Measurements from ENCODE around the gene KIF5A.
"Not testable (repeated sequence)": the region's sequence is repeated elsewhere in the genome, so short reads cannot be mapped to it uniquely, and the experiment has no call there.

KIF5A gene

DNA sequence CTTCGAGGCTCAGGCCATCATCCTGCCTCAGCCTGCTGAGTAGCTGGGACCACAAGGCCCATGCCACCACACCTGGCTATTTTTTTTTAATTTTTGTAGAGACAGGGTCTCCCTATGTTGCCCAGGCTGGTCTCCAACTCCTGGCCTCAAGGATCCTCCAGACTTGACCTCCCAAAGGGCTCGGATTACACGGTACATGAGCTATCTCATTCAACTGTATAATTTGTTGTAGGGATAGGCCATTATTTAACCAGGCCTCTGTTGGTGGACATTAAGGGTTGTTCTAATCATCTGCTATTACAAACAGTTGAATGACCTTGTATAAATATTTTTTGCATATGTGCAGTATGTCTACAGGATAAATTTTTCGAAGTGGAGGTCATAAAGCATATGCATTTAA lies 9.0 kb downstream of the KIF5A start:
- DNase-seq = no peak

DNA sequence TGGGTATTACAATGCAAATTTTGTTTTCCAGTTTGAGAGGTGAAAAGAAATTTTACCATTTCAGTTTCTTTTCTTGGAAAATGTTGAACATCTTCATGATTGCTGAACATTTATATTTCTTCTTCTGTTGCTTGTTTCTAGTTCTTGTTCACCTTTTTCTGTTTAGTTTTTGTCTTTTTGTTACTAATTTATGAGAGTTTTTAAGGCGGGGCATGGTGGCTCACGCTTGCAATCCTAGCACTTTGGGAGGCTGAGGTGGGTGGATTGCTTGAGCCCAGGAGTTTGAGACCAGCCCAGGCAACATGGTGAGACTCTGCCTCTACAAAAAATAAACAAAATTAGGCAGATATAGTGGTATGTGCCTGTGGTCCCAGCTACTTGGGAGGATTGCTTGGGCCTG lies 10.7 kb downstream of the KIF5A start:
- no peak for DNase-seq

DNA sequence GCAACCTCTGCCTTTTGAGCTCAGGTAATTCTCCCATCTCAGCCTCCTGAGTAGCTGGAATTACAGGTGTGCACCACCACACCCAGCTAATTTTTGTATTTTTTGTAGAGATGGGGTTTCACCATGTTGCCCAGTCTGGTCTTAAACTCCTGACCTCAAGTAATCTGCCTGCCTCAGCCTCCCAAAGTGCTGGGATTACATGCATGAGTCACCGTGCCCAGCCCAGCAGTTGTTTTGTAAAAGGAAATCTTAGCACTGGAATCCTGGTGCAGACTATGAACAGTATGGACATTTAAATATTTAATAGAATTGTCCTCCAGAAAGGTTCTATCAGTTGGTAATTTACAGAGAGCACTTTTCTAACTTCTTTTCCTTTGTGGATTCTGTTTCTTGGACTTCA lies 11.3 kb downstream of the KIF5A start:
- DNase-seq = not testable (repeated sequence)

DNA sequence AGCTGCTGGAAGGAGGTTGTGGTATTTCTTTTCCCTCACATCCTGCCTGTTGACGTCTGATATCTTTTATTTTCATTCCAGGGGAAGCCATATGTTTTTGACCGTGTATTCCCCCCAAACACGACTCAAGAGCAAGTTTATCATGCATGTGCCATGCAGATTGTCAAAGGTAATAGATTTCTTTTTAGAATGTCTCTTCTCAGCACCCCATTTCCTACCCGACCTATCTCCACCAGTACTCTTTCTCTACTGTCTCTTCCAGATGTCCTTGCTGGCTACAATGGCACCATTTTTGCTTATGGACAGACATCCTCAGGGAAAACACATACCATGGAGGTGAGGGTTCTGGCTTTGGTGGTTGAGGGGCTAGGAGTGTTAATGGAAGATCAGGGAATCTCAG lies 13.5 kb downstream of the KIF5A start:
- no peak for DNase-seq

- no peak for DNase-seq
Measured at GRCh38 chr12:57564178-57564740, 14.4 kb downstream of the KIF5A start.

- DNase-seq = no peak
Measured at GRCh38 chr12:57568838-57569237, 19.0 kb downstream of the KIF5A start.

DNA sequence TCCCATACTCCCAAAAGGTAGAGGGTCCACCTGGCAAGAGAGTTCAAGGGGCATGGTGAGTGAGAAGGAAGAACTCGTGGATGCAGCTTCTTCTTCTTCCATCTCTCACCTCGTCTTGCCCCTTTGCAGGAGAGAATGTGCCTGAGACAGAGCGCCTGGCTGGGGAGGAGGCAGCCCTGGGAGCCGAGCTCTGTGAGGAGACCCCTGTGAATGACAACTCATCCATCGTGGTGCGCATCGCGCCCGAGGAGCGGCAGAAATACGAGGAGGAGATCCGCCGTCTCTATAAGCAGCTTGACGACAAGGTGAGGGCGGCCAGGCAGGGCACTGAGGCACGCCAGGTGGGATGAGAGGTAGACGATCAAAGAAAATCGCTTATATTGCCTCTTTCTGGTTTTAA lies 20.0 kb downstream of the KIF5A start:
- DNase-seq = no peak

- not testable (repeated sequence) for DNase-seq
Measured at GRCh38 chr12:57570438-57570837, 20.6 kb downstream of the KIF5A start.

DNA sequence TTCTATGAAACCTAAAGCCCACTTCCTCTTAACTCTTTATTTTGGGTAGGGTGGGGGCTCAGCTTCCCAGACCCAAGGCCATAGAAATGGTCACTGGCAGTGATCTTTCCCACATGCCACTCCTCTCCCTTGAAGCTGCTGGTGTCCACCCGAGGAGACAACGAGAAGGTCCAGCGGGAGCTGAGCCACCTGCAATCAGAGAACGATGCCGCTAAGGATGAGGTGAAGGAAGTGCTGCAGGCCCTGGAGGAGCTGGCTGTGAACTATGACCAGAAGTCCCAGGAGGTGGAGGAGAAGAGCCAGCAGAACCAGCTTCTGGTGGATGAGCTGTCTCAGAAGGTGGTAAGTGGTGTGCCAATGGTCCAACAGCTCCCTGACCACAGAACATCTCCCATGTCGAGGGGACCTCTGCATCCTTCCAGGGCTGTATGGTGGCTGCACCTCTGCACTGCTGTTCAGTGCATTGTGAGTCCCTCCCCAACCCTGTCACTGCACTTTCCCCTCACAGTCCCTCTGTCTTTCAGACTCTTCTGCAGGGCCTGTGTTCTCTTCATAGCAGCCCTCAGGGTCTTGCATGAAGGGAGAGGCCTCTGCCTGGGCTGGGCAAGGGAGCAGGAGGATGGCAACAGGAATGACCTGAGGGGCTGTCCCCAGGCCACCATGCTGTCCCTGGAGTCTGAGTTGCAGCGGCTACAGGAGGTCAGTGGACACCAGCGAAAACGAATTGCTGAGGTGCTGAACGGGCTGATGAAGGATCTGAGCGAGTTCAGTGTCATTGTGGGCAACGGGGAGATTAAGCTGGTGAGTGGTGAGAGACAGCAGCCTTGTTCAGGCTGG lies 22.3 kb downstream of the KIF5A start:
- DNase-seq = no peak

GRCh38 chr12:57574795-57575194 lies 25.0 kb downstream of the KIF5A start:
- no peak for DNase-seq

DNA sequence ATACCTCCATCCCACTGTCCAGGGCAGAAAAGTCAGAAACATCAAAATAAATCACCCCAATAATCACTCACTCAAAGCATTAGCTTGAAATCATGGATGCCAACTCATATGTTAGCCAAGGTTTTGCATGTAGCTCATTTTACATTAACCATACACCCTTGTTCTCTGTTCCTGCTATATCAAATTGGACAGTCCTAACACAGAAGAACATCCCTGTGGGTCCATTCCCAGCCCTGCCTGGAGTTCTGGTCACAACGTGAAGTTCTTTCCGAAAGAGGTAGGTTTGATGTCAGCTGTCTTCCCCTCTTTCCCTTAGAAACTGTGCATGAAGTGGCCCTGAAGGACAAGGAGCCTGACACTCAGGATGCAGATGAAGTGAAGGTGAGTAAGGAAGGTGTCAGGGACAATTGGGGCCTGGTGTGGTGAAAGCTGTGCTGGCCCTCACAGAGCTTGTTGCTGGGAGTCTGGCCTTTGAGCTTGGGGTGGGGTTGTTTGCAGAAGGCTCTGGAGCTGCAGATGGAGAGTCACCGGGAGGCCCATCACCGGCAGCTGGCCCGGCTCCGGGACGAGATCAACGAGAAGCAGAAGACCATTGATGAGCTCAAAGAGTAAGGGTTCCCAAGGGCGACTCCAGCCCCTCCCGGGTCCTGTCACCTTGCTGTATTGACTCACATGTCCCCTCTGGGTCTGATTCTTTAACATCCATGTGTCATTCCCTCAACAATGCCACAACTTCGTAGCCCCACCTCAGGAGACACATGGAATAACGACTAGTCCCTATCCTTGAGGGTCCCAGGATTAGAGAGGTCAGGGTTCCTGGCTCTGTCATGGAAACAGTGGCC lies 26.1 kb downstream of the KIF5A start:
- no peak for DNase-seq

- no peak for DNase-seq
Measured at GRCh38 chr12:57576613-57577160, 26.8 kb downstream of the KIF5A start.

- no peak for DNase-seq
Measured at GRCh38 chr12:57577981-57578758, 28.3 kb downstream of the KIF5A start.

GRCh38 chr12:57579011-57579410 lies 29.2 kb downstream of the KIF5A start:
- no peak for DNase-seq

- DNase-seq = no peak
Measured at GRCh38 chr12:57579677-57580465, 30.0 kb downstream of the KIF5A start.

DNA sequence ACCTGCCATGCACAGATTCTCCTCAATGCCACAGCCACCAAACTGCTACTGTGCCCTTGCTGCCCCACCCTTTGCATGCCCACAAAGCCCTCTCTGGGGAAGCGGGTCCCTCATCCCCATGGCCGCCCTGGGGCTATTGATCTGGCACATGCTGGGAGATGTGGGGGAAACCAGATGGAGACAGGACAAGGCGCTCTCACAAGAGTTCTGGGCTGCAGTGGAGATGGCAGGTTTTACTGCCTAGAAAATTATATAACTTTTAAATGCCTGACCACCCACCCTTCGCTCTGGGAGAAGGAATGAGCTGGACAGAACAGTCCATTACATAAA lies 30.6 kb downstream of the KIF5A start:
- no peak for DNase-seq

GRCh38 chr12:57581802-57582201 lies 32.0 kb downstream of the KIF5A start:
- no peak for DNase-seq

GRCh38 chr12:57582440-57582839 lies 32.6 kb downstream of the KIF5A start:
- no peak for DNase-seq

DNA sequence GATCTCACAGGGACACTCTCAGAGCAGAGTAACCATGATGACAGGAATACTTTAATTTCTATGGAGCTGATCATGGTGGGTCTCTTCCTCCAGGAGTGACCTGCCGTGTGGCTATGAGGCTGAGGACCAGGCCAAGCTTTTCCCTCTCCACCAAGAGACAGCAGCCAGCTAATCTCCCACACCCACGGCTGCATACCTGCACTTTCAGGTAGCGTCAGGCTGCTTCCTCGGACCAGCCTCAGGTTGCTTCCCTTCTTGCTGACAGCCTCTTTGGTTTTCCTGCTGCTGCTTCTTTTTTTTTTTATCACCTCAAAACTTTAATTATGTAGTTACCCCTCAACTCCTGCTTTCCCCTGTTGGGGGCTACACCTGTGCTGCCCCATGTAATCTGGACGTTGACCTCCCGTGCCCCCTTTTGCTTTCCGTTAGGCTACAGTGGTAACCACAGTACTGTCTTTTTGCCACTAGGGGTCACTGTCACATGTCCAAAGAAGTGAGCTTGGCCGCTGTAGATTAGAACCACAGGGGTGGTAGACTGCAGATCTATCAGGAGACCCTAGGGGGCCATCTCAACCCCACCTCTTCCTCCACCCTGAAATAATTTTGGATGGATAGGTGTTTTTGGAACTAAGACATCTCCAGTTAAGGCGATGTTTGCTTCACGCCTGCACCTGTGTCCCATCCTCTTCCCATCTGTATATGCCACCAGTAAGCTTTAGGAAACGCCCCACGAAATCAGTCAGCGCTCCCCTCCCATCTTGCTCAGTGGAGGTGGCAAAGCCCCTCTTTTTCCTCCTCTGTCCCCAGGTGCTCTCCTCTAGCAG lies 33.4 kb downstream of the KIF5A start:
- DNase-seq = peak; percentile 77

DNA sequence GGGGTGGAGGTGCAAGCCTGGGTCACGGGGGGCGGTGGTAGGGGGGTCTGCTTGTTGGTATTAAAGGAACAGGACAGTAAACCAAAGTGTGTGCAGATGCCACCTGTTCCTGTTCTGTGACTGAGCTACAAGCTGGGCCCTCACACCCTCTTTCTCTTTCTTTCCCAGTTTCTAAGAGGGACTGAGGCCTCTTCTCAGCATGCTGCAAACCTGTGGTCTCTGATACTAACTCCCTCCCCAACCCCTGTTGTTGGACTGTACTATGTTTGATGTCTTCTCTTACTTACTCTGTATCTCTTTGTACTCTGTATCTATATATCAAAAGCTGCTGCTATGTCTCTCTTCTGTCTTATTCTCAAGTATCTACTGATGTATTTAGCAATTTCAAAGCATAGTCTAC lies 34.2 kb downstream of the KIF5A start:
- no peak for DNase-seq

DNA sequence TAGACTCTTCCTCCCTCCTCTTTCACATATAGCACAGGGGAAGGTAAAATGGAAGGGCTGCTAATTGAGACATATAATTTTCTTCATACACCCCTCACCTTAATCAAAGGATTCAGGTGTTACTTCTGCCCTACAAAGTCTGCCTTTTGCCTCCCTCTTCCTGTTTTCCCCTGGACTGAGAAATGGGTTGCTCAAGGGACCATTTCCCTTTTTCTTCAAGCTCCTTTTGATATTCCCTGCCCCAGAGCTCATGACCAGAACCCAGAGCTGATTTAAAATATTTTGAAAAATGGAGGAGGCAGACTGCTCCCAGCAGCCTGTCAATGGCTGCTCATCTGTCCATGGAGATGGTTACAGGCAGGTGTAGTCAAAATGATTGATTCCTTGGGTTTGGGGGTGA lies 34.8 kb downstream of the KIF5A start:
- no peak for DNase-seq

All from CD4-positive, alpha-beta T cell treated with Interleukin-15 for 1 hour (primary cell).